Posterior vena cava (tissue), 2 donors: ENCODE measurements around the gene TP73. TPM values are rescaled to one million over a fixed set of nuclear protein-coding genes. Genes with fewer than 3 reads are reported as not detected.

ENCODE experiments used
- DNase-seq: peaks from one replicate; pipeline ENCODE4 v3.0.0-alpha.2; 2020; ENCODE audit warnings: low spot score
- intact Hi-C, 2 donors: fragments of 100-400 bp; cut with DNase I; formaldehyde crosslinking; loops; one replicate each; pipeline versions ENCODE4 v1.14.1 to v1.14.2; 2022 to 2023
- total RNA-seq, 2 donors: library from RNA; stranded (reverse); fragmentation: NEBNext Ultra II Directional; extraction: Animal tissue kit (Norgen Biotek cat#: 25700); gene quantifications; one replicate each; pipeline ENCODE4 v1.2.1, GENCODE V29; 2021
- donor health status: DM: yes; HTN: yes; CAD: no.
- donor health status: DM: yes; HTN: yes; CAD: no.

TP73 gene
- total RNA-seq, 2 donors from 2014 or later, result not detected

GRCh38 chr1:3729594-3730542, 77.6 kb downstream of the TP73 start:
- intact Hi-C loops, result loop anchor here in 1 of 2 donors (10.0 kb wide), 1 partner anchor 165 kb away; no protein-coding TSS in a partner anchor
- no peak for DNase-seq

GRCh38 chr1:3730543-3731247, 78.4 kb downstream of the TP73 start:
- no peak for DNase-seq
- intact Hi-C loops, result no loop called here

- intact Hi-C loops, result no loop called here
- no peak for DNase-seq
Measured at GRCh38 chr1:3731583-3732433, 79.5 kb downstream of the TP73 start.

GRCh38 chr1:3732434-3733093, 80.2 kb downstream of the TP73 start:
- DNase-seq, result no peak
- intact Hi-C loops, result no loop called here

GRCh38 chr1:3733094-3733882, 81.0 kb downstream of the TP73 start:
- DNase-seq, result no peak
- intact Hi-C loops, result no loop called here

GRCh38 chr1:3733883-3734589, 81.7 kb downstream of the TP73 start:
- intact Hi-C loops, result loop anchor here in 1 of 2 donors (1.0 kb wide), 1 partner anchor 43 kb away; no protein-coding TSS in a partner anchor
- no peak for DNase-seq

- intact Hi-C loops, result loop anchor here in 1 of 2 donors (1.0 kb wide), 1 partner anchor 43 kb away; no protein-coding TSS in a partner anchor
- DNase-seq, result no peak
Measured at GRCh38 chr1:3734602-3735001, 82.3 kb downstream of the TP73 start.

GRCh38 chr1:3735027-3735681, 82.8 kb downstream of the TP73 start:
- intact Hi-C loops, result no loop called here
- no peak for DNase-seq

GRCh38 chr1:3735688-3736087, 83.4 kb downstream of the TP73 start:
- intact Hi-C loops, result no loop called here
- DNase-seq, result no peak

GRCh38 chr1:3736131-3736561, 83.8 kb downstream of the TP73 start:
- intact Hi-C loops, result no loop called here

GRCh38 chr1:3736708-3737107, 84.4 kb downstream of the TP73 start:
- DNase-seq, result no peak
- intact Hi-C loops, result no loop called here

More at GRCh38 chr1:3736131-3736561, 83.8 kb downstream of the TP73 start:
- DNase-seq, result no peak

- intact Hi-C loops, result no loop called here
- no peak for DNase-seq
Measured at GRCh38 chr1:3738943-3739342, 86.6 kb downstream of the TP73 start.

- no peak for DNase-seq
- intact Hi-C loops, result no loop called here
Measured at GRCh38 chr1:3740042-3740441, 87.7 kb downstream of the TP73 start.

GRCh38 chr1:3740752-3741151, 88.4 kb downstream of the TP73 start:
- DNase-seq, result no peak
- intact Hi-C loops, result no loop called here

- intact Hi-C loops, result no loop called here
- no peak for DNase-seq
Measured at GRCh38 chr1:3741566-3742438, 89.5 kb downstream of the TP73 start.
